Calu3 (cell line): Measurements from ENCODE around the gene VIL1. TPM values are rescaled to one million over a fixed set of nuclear protein-coding genes. Genes with fewer than 3 reads are reported as not detected.

Source experiments
- BruUV-seq: library from RNA; stranded (reverse); fragments of 400-500 nt; replicated peaks from 2 replicates; lab custom pipeline; 2021; lab: Mats Ljungman, UMichigan
- CTCF ChIA-PET: fragments of 300-600 bp; sonication (Branson Sonifier 250); formaldehyde crosslinking; loops from one replicate; lab custom pipeline; 2022; ENCODE audit warnings: antibody characterized with exemption; lab: Charles Lee
- DNase-seq: peaks from one replicate; pipeline ENCODE4 v3.0.0; 2022
- H3K27ac Mint-ChIP-seq: one replicate; pipeline ENCODE4 v1.8.0; 2022; ENCODE audit warnings: mixed read lengths; ENCODE audit not compliant: unreplicated experiment
- H3K27me3 Mint-ChIP-seq: one replicate; pipeline ENCODE4 v1.8.0; 2022; ENCODE audit warnings: mixed read lengths; ENCODE audit not compliant: unreplicated experiment
- H3K36me3 Mint-ChIP-seq: one replicate; pipeline ENCODE4 v1.8.0; 2022; ENCODE audit warnings: mild to moderate bottlenecking, moderate library complexity, mixed read lengths; ENCODE audit not compliant: insufficient read depth, unreplicated experiment
- H3K4me1 Mint-ChIP-seq: one replicate; pipeline ENCODE4 v1.8.0; 2022; ENCODE audit warnings: mild to moderate bottlenecking, low read depth, mixed read lengths; ENCODE audit not compliant: unreplicated experiment
- H3K4me3 Mint-ChIP-seq: one replicate; pipeline ENCODE4 v1.8.0; 2022; ENCODE audit warnings: mild to moderate bottlenecking, low read depth, moderate library complexity, mixed read lengths; ENCODE audit not compliant: unreplicated experiment
- H3K9me3 Mint-ChIP-seq: one replicate; pipeline ENCODE4 v1.8.0; 2022; ENCODE audit warnings: low read depth, mixed read lengths; ENCODE audit not compliant: unreplicated experiment
- CTCF ChIP-seq: fragments of 200-600 bp; IDR thresholded peaks from one replicate; pipeline ENCODE4 v1.8.0; 2022; ENCODE audit warnings: antibody characterized with exemption; ENCODE audit not compliant: unreplicated experiment
- intact Hi-C: fragments of 100-400 bp; cut with micrococcal nuclease; formaldehyde crosslinking; loops from one replicate; pipeline ENCODE4 v1.10.0; 2022; ENCODE audit not compliant: unreplicated experiment
- total RNA-seq: library from RNA; stranded (reverse); gene quantifications from 2 replicates; pipeline ENCODE4 v1.2.3, GENCODE V29; 2022

VIL1 gene
- total RNA-seq, 1 experiment from 2014 or later = 9.0 TPM

DNA sequence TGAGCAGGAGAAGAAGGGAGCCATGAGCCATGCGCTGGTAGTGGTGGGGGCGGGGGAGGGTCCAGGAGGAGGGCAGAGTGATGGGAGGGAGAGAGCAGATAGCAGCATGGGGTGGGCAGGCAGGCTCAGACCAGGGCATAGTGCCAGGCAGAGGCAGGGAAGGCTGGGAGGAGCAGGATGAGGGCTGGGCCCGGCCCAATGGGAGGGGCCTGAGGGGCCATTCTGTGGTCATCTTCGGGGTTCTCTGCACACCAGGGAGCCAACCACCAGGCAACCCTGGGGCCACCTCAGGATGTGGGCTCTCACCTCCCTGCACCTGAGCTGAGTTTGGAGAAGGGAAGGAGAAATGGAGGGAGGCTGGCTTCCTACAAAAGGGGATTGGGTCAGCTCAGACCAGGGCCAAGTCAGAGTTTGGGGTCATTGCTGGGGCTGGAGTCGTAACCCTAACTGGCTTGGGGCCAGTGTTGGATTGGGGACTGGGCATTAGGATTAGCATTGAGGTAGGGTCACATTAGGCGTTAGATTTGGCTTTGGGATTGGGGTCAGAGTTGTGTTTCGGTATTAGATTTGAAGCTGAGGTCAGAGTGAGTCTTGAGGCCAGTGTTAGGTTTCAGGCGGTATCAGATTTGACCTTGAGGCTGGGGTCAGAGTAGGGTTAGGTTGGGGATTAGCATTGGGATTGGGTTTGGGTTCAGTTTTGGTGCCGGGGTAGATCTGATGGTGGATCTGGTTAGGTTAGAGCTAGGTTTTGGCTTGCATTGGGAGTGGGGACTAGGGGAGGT is 11.2 kb downstream of the VIL1 start:
- no peaks in the 10 kb centered on the region for H3K27me3 Mint-ChIP-seq
- CTCF ChIA-PET = no interaction called here
- no peak for TF ChIP-seq CTCF
- H3K4me1 Mint-ChIP-seq = no peaks in the 10 kb centered on the region
- H3K4me3 Mint-ChIP-seq = no peak overlapping the region
- no peak overlapping the region for H3K27ac Mint-ChIP-seq
- H3K36me3 Mint-ChIP-seq = no peaks in the 10 kb centered on the region
- intact Hi-C loops = no loop called here
- no TSS peak for BruUV-seq
- no peaks in the 10 kb centered on the region for H3K9me3 Mint-ChIP-seq
- DNase-seq = no peak

- H3K9me3 Mint-ChIP-seq = no peaks in the 10 kb centered on the region
- no peaks in the 10 kb centered on the region for H3K36me3 Mint-ChIP-seq
- TF ChIP-seq CTCF = no peak
- H3K4me3 Mint-ChIP-seq = no peak overlapping the region
- no TSS peak for BruUV-seq
- no peaks in the 10 kb centered on the region for H3K4me1 Mint-ChIP-seq
- DNase-seq = no peak
- intact Hi-C loops = no loop called here
- CTCF ChIA-PET = interaction anchor here (1.0 kb wide), 1 partner anchor 200 kb away, joined by 3 read pairs; no protein-coding TSS in a partner anchor
- no peak overlapping the region for H3K27ac Mint-ChIP-seq
- no peaks in the 10 kb centered on the region for H3K27me3 Mint-ChIP-seq
Observed at GRCh38 chr2:218430721-218431120, 11.8 kb downstream of the VIL1 start.

DNA sequence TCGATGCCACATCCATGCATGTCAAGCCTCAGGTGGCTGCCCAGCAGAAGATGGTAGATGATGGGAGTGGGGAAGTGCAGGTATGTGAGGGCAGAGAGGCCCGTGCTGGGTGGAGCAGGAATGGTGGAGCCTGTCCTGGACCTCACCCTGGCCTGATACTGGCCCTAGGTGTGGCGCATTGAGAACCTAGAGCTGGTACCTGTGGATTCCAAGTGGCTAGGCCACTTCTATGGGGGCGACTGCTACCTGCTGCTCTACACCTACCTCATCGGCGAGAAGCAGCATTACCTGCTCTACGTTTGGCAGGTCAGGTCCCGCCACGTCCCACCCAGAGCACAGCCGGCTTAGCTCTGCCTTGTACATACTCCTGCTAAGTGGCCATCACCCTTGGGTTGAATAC is 13.0 kb downstream of the VIL1 start:
- Mint-ChIP-seq H3K27me3 (no peaks in the 10 kb centered on the region), H3K27ac (no peak overlapping the region), H3K36me3 (no peaks in the 10 kb centered on the region), H3K4me3 (no peak overlapping the region), H3K9me3 (no peaks in the 10 kb centered on the region), H3K4me1 (no peaks in the 10 kb centered on the region)
- TF ChIP-seq CTCF = no peak
- CTCF ChIA-PET = interaction anchor here (0.6 kb wide), 1 partner anchor 117 kb away, joined by 3 read pairs; no protein-coding TSS in a partner anchor
- intact Hi-C loops = no loop called here
- no peak for DNase-seq
- no TSS peak for BruUV-seq

- CTCF ChIA-PET = no interaction called here
- intact Hi-C loops = no loop called here
- Mint-ChIP-seq H3K4me3 (no peak overlapping the region), H3K4me1 (no peaks in the 10 kb centered on the region), H3K36me3 (no peaks in the 10 kb centered on the region), H3K27ac (no peak overlapping the region), H3K27me3 (no peaks in the 10 kb centered on the region), H3K9me3 (no peaks in the 10 kb centered on the region)
- TF ChIP-seq CTCF = no peak
- no peak for DNase-seq
- no TSS peak for BruUV-seq
Observed at GRCh38 chr2:218432676-218433365, 13.9 kb downstream of the VIL1 start.
